Activated CD8-positive, alpha-beta memory T cell treated with anti-CD3 and anti-CD28 coated beads, Interleukin-2, amount 50 U/mL, for 1 hour (primary cell): ENCODE measurements around the gene HIVEP1.
"Not testable (repeated sequence)": the region's sequence is repeated elsewhere in the genome, so short reads cannot be mapped to it uniquely, and the experiment has no call there.

Source experiments
- DNase-seq: peaks from one replicate; pipeline ENCODE4 v3.0.0-alpha.2; 2020; ENCODE audit errors: extremely low read depth

HIVEP1 gene

GRCh38 chr6:12152023-12152970 is 140.2 kb downstream of the HIVEP1 start:
- no peak for DNase-seq

- DNase-seq, result not testable (repeated sequence)
These were observed 143.7 kb downstream of the HIVEP1 start for GRCh38 chr6:12155769-12156168.

DNA sequence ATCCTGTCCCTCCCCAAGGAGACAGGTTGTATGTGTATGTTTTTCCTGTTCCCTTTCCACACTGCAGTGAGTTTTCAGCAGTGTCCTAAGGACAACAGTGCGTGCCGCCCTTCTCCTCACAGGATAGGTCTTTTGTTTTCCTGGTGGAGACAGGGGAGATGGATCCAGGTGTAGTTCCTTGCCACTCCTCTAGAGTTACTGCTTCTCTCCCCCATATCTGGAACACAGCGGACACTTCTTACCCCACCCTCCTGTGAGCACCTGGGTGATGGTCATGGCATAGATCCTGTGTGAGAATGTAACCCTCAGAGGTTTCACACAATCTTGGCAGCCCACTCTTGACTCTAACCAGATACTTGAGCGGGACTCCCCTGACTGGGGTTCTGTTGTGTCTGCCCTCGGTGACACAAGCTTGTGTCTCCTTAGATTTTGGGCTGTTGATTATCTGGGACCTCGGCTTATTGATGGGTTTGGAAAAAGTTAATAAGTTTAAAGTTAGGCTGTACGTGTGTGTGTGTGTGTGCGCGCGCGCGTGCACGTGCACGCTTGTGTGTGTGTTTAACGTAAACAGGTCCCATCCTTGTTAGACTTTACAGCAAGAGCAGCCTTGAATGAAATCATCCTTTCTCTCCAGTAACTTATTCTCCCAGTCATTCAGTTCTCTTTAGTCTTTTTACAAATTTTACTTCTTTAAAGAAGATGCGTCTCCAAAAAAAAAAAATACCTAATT is 146.7 kb downstream of the HIVEP1 start:
- DNase-seq, result no peak

DNA sequence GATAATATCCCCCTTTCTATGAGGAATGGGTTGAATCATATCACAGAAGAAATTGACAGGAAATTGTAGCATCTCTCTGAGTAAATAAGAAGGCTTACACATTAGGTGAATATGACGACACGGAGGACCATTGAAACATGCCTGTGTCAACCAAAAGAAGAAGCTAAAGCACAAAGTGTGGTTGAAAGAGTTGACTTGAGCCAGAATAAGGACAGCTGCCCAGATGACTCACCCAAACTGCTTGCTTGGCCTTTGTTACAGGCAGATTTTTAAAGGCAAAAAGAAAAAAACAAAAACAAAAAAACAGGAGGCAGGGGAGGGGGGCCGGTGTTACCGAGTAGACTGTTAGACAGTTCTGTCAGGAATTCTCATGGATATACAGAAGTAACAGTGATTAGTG is 148.2 kb downstream of the HIVEP1 start:
- DNase-seq, result no peak

GRCh38 chr6:12162213-12162612 is 150.1 kb downstream of the HIVEP1 start:
- no peak for DNase-seq

GRCh38 chr6:12163149-12163548 is 151.0 kb downstream of the HIVEP1 start:
- no peak for DNase-seq

DNA sequence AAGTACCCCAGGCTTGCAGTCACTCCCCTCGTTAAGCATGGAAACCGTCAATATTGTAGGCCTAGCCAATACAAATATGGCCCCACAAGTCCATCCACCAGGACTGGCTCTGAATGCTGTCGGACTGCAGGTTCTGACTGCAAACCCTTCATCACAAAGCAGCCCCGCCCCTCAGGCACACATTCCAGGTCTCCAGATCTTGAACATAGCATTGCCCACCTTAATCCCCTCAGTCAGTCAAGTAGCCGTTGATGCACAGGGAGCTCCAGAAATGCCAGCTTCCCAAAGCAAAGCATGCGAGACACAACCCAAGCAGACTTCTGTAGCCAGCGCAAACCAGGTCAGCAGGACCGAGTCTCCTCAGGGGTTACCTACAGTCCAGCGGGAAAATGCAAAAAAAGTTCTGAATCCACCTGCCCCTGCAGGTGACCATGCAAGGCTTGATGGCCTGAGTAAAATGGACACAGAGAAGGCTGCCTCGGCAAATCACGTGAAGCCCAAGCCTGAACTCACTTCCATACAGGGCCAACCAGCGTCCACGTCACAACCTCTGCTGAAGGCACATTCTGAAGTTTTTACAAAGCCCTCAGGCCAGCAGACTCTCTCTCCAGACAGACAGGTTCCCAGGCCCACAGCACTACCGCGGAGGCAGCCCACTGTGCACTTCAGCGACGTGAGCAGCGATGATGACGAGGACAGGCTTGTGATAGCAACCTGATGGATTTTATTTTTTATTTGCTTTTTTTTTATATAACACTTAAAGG is 151.8 kb downstream of the HIVEP1 start:
- no peak for DNase-seq

DNA sequence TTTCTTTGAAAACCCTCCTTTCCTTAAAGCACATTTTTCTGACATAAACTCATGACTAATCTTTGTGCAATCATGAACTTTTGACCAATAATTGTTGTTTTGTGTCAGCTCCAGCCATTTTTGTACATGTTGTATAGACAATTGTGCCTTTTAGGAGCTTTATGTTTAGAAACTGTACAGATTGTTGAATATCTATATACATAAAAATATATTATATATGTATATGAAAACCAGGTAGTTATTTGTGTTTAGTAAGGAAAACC is 152.3 kb downstream of the HIVEP1 start:
- DNase-seq, result no peak

GRCh38 chr6:12165297-12165696 is 153.2 kb downstream of the HIVEP1 start:
- DNase-seq, result no peak

GRCh38 chr6:12165722-12166280 is 153.7 kb downstream of the HIVEP1 start:
- DNase-seq, result no peak

DNA sequence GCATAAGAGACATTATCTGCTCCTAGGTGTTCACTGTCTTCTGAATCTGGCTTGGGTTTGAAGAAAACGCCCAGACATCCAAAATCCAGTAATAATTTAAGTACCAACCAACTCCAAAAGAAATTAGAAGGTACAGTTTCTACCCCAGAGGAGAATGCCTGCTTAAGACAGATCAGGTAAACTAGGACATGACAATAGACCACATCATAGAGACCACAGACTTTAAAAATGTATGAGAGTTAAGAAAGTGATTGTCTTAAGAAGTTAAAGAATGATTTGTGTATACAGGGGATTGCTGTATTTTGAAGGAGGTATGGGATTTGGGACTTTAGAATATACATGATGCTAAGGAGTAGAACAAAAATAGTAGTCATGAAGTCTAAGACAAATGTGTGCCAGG is 157.3 kb downstream of the HIVEP1 start:
- DNase-seq, result no peak

DNA sequence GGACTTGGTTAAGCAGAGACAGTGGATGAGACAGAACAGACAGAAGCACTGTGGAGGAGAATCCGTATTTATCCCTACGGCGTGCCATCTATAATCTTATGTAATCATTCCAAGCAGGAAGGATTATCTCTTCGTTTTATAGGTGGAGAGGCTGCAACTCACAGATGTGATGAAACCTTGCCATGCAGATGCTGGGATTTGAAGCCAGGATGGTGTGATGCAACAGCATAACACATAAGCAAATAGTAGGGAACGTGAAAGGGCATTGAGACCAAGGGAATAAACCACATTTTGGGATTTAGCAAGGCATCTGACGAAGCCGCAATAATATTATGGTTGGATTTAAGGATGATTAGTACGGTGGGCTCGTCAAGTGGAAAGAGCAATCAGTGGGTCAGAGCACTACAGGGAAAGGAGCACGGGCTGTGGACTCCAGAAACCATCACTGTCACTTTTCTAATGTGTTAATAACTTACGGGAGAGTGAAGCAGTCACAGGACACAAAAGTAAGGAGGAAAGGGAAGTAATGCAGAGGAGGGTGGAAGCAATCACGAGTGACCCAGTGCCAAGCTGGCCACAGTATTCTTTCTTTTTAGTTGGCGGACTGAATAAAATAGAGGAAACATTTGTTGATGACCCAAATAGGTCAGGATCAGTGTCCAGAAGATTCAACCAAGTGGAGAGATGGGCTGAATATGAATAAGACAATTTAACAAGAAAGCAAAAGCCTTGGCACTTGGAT is 158.4 kb downstream of the HIVEP1 start:
- no peak for DNase-seq

DNA sequence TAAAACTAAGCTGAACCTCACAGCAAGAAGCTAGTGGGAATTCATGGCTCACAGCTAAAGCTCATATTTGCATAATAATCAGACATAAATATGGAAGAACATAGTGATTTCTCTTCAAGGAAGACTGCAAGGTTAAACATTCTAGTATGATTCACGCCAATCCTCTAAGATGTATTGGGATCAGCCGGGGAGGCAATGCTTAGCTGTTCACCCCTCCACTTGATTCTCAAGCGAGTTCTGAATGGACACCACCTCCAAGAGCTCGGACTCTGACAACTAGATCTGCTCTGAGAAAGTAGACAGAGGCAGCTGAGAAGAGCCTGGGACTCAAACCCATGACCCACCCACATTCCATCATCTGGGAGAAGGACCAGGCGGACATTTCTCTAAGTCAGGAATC is 159.6 kb downstream of the HIVEP1 start:
- DNase-seq, result no peak

DNA sequence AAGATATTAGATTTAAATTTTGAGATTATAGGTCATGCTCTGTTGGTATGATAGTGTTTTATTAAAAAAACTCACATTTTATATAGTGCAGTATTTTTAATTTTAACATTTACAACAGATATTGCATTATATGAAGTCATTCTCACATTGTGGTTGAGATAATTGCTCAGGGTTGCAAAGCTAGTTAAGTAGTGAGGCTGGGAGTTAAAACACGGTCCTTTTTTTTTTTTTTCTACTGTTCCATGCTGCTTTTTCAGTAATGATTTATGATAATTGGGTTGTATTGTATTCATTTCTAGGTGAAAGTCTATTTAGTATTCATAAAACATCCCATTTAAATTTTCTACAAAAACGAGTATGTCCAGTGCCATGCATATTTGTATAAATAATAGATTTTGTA is 160.5 kb downstream of the HIVEP1 start:
- DNase-seq, result no peak

GRCh38 chr6:12173181-12173580 is 161.1 kb downstream of the HIVEP1 start:
- DNase-seq, result no peak

DNA sequence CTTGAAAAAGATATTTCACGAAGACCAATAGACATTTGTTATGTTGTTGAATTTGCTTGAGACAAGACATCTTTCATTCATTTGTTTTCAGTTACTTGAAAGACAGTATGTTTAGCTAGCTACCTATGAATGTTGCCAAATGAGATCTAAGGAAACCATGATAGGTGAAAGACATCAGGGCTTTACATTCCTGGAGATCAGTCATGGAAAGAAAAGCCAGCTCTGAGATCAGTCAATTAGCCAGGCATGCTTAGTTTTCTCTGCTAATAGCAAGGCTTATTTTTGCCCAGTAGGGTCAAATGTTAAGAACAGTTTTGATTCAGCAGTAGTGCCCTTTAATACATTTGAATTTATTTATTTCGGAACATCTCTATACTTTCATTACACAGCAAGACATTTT is 161.5 kb downstream of the HIVEP1 start:
- DNase-seq, result no peak

GRCh38 chr6:12174878-12175277 is 162.8 kb downstream of the HIVEP1 start:
- DNase-seq, result no peak

GRCh38 chr6:12175626-12176025 is 163.5 kb downstream of the HIVEP1 start:
- no peak for DNase-seq

DNA sequence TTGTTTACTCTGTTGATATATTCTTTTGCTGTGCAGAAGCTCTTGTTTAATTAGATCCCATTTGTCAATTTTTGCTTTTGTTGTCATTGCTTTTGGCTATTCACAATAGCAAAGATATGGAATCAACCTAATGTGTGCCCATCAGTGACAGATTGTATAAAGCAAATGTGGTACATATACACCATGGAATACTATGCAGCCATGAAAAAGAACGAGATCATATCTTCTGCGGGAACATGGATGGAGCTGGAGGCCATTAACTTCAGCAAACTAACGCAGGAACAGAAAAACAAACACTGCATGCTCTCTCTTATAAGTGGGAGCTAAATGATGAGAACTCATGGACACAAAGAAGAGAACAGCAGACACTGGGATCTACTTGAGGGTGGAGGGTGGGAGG is 164.7 kb downstream of the HIVEP1 start:
- DNase-seq, result not testable (repeated sequence)

GRCh38 chr6:12178521-12178920 is 166.4 kb downstream of the HIVEP1 start:
- DNase-seq, result no peak

- DNase-seq, result no peak
These were observed 169.4 kb downstream of the HIVEP1 start for GRCh38 chr6:12181481-12181880.

DNA sequence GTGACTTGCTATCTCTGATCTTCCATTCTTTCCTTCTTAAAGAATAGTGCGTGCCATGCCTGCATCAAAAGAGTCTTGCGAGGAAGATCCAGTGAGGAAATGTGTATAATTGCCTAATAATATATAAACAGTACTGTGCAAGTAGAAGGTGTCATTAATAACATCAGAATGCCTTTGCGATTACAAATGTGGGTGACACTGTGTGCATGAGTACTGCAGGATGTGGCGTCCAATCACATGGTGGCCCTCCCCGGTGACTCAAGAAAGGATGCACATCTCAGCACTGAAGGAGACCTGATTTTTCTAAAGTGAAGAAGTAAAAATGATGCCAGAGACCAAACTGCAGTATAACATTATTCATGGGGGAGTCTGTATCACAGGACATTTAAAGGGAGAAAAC is 170.6 kb downstream of the HIVEP1 start:
- no peak for DNase-seq
